ENCODE measurements around the gene EXOC1. TPM values are rescaled to one million over a fixed set of nuclear protein-coding genes. Genes with fewer than 3 reads are reported as not detected.

The EXOC1 gene
- total and polyA plus RNA-seq, 2 experiments from 2014 or later, result 13.4 to 22.2 TPM

DNA sequence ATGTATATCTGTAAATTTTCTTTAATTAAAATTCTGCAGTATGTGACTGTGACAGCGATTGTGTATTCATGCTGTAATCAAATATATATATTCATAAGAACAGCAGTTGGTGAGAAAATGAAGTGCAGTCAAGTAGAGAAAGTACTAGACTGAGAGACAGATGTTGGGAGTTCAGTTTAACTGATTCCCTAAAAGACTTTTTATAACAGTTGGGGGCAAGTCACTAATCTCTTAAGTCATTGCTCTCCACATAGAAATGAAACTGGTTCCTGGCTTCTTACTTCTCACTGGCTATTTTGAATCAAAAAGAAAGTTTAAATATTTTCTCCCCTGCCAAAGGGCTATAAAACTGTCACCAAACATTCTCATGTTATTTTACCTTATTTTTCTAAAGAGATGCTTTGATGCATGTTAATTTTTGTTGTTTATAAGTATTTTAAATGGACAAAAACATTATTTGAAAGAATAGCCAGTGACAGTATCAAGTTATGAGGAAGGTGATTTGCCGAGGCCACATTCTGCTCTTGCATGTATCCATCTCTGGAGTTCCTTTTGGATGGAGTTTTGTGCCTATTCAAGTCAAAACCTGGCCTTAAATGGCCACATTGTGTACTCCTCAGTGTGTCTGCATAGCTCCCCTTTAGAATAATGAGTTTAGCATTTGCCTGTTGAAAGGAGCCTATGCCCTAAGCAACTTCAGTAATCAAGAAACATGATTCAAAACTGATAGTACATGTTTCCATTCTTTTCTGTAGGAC, 30.8 kb downstream of the EXOC1 start:
- Histone ChIP-seq H3K4me1 (ENCODE audit: insufficient read depth) (no peaks in the 10 kb centered on the region), H3F3A (replicated peaks; ENCODE audit: low read depth) (no peaks in the 10 kb centered on the region), H4K20me1 (replicated peaks; ENCODE audit: insufficient read depth) (no peaks in the 10 kb centered on the region; the same call in 1 of the 2 replicates), H3K79me2 (replicated peaks; ENCODE audit: insufficient read depth) (no peaks in the 10 kb centered on the region), H3K27ac (ENCODE audit: low read depth) (no peak overlapping the region), H3K27me3 (ENCODE audit: insufficient read depth) (no peaks in the 10 kb centered on the region), H2AFZ (no peak overlapping the region), H3K4me2 (no peak overlapping the region), H3K9me2 (ENCODE audit: insufficient read depth) (no peaks in the 10 kb centered on the region), H3K36me3 (ENCODE audit: insufficient read depth) (no peaks in the 10 kb centered on the region; the same call in 1 of the 2 replicates), H3K4me3 (no peak overlapping the region)
- H3K36me3 Mint-ChIP-seq (ENCODE audit: low read depth), result peaks cover 19% of the 10 kb centered on the region
- H3K4me1 Mint-ChIP-seq, result peaks cover 5% of the 10 kb centered on the region; the same call in 2 of the 3 replicates
- H3K27ac Mint-ChIP-seq, result no peak overlapping the region
- H3K4me3 Mint-ChIP-seq, result no peak overlapping the region
- H3K27me3 Mint-ChIP-seq (ENCODE audit: insufficient read depth, low read depth, poor library complexity), result no peaks in the 10 kb centered on the region
- ATAC-seq (no peak), DNase-seq (ENCODE audit: low spot score) (no peak)
- TF ChIP-seq STAT1 (IDR thresholded peaks at IDR 0.05; ENCODE audit: unreplicated experiment) (no peak), JUNB (IDR thresholded peaks at IDR 0.05; ENCODE audit: unreplicated experiment) (no peak), EZH2phosphoT487 (IDR thresholded peaks at IDR 0.05; ENCODE audit: unreplicated experiment) (no peak), POLR2AphosphoS5 (IDR thresholded peaks at IDR 0.05; ENCODE audit: low read depth) (no peak), NANOG (IDR thresholded peaks at IDR 0.05; ENCODE audit: borderline replicate concordance) (no peak), ZNF114 (CRISPR knock-in tag; IDR thresholded peaks at IDR 0.05) (no peak), EZH2 (IDR thresholded peaks at IDR 0.05; ENCODE audit: low read depth, unreplicated experiment) (no peak), ZNF331 (CRISPR knock-in tag; IDR thresholded peaks at IDR 0.05; ENCODE audit: low read depth) (no peak)
- TF ChIP-seq, protein P1, sequence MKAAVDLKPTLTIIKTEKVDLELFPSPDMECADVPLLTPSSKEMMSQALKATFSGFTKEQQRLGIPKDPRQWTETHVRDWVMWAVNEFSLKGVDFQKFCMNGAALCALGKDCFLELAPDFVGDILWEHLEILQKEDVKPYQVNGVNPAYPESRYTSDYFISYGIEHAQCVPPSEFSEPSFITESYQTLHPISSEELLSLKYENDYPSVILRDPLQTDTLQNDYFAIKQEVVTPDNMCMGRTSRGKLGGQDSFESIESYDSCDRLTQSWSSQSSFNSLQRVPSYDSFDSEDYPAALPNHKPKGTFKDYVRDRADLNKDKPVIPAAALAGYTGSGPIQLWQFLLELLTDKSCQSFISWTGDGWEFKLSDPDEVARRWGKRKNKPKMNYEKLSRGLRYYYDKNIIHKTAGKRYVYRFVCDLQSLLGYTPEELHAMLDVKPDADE (IDR thresholded peaks at IDR 0.05), result no peak
- H3K9me3 Mint-ChIP-seq, result no peaks in the 10 kb centered on the region; the same call in 2 of the 3 replicates

DNA sequence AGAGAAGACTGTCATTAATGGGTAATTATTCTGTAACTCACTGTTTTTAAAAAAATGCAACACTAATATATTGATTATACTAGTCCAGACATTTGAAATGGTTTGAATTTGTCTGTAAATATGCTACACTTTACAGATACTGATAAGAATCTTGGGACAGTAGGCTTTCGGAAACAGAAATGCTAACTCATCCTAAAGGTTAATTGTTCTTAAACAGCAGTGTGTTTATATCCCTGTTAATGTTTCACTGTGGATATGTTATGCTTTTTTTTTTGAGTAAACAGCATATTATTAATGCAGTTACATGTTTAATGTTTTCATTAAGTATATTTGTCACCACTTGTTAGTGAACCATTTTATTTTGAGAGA, 31.4 kb downstream of the EXOC1 start:
- H3K27me3 Mint-ChIP-seq (ENCODE audit: insufficient read depth, low read depth, poor library complexity), result no peaks in the 10 kb centered on the region
- Histone ChIP-seq H3K4me1 (ENCODE audit: insufficient read depth) (no peaks in the 10 kb centered on the region), H3K27ac (ENCODE audit: low read depth) (no peak overlapping the region)

More for the DNA sequence above, 31.4 kb downstream of the EXOC1 start:
- Histone ChIP-seq H3K27me3 (ENCODE audit: insufficient read depth) (no peaks in the 10 kb centered on the region), H2AFZ (no peak overlapping the region), H3K4me2 (no peak overlapping the region), H3K9me2 (ENCODE audit: insufficient read depth) (no peaks in the 10 kb centered on the region), H4K20me1 (replicated peaks; ENCODE audit: insufficient read depth) (no peaks in the 10 kb centered on the region; the same call in 1 of the 2 replicates), H3F3A (replicated peaks; ENCODE audit: low read depth) (no peaks in the 10 kb centered on the region), H3K4me3 (no peak overlapping the region), H3K79me2 (replicated peaks; ENCODE audit: insufficient read depth) (no peaks in the 10 kb centered on the region), H3K36me3 (ENCODE audit: insufficient read depth) (no peaks in the 10 kb centered on the region; the same call in 1 of the 2 replicates)
- Mint-ChIP-seq H3K36me3 (ENCODE audit: low read depth) (peaks cover 19% of the 10 kb centered on the region), H3K27ac (no peak overlapping the region), H3K4me3 (no peak overlapping the region), H3K9me3 (no peaks in the 10 kb centered on the region; the same call in 2 of the 3 replicates), H3K4me1 (peaks cover 5% of the 10 kb centered on the region; the same call in 2 of the 3 replicates)
- ATAC-seq, result no peak
- TF ChIP-seq CREB1 (CRISPR knock-in tag; IDR thresholded peaks at IDR 0.05; ENCODE audit: low read depth) (no peak), EZH2 (IDR thresholded peaks at IDR 0.05; ENCODE audit: low read depth, unreplicated experiment) (no peak), STAT1 (IDR thresholded peaks at IDR 0.05; ENCODE audit: unreplicated experiment) (no peak)
- TF ChIP-seq, protein P2, sequence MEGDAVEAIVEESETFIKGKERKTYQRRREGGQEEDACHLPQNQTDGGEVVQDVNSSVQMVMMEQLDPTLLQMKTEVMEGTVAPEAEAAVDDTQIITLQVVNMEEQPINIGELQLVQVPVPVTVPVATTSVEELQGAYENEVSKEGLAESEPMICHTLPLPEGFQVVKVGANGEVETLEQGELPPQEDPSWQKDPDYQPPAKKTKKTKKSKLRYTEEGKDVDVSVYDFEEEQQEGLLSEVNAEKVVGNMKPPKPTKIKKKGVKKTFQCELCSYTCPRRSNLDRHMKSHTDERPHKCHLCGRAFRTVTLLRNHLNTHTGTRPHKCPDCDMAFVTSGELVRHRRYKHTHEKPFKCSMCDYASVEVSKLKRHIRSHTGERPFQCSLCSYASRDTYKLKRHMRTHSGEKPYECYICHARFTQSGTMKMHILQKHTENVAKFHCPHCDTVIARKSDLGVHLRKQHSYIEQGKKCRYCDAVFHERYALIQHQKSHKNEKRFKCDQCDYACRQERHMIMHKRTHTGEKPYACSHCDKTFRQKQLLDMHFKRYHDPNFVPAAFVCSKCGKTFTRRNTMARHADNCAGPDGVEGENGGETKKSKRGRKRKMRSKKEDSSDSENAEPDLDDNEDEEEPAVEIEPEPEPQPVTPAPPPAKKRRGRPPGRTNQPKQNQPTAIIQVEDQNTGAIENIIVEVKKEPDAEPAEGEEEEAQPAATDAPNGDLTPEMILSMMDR (conservative IDR thresholded peaks at IDR 0.05; ENCODE audit: low read depth in 2 of 2), result no peak
- TF ChIP-seq, protein P1 (IDR thresholded peaks at IDR 0.05), result no peak
- no peak for DNase-seq (ENCODE audit: low spot score)
